HepG2 (cell line): ENCODE data around the gene S1PR5. TPM values are rescaled to one million over a fixed set of nuclear protein-coding genes. Genes with fewer than 3 reads are reported as not detected.

Experiments
- FOXJ3 ChIP-seq: sonication (generic); formaldehyde crosslinking; IDR thresholded peaks from 2 replicates; pipeline ENCODE4 v1.4.0; 2020; ENCODE audit warnings: missing genetic modification reagents, mild to moderate bottlenecking, borderline replicate concordance
- HNRNPH1 ChIP-seq: fragments of 200-400 bp; formaldehyde crosslinking; optimal IDR thresholded peaks from 2 replicates; pipeline ENCODE3; 2017; ENCODE audit warnings: mild to moderate bottlenecking, low read depth, low read length
- KLF13 ChIP-seq: sonication (generic); formaldehyde crosslinking; IDR thresholded peaks from 2 replicates; pipeline ENCODE4 v1.4.0; 2020; ENCODE audit warnings: mild to moderate bottlenecking, missing genetic modification reagents
- NFIB ChIP-seq: sonication (generic); formaldehyde crosslinking; IDR thresholded peaks from 2 replicates; pipeline ENCODE4 v1.9.0; 2021; ENCODE audit warnings: missing genetic modification reagents, mild to moderate bottlenecking, borderline replicate concordance
- REPIN1 ChIP-seq: sonication (generic); formaldehyde crosslinking; IDR thresholded peaks from 2 replicates; pipeline ENCODE4 v1.8.0; 2022; ENCODE audit warnings: missing genetic modification reagents, low read depth, mild to moderate bottlenecking, borderline replicate concordance
- RFX1 ChIP-seq: fragments of 450-650 bp; IDR thresholded peaks from 2 replicates; pipeline ENCODE4 v1.6.1; 2017
- SMAD3 ChIP-seq: sonication (generic); formaldehyde crosslinking; IDR thresholded peaks from 2 replicates; pipeline ENCODE4 v1.4.0; 2020; ENCODE audit warnings: missing genetic modification reagents
- TEAD3 ChIP-seq: optimal IDR thresholded peaks from 2 replicates; pipeline ENCODE3; 2016; ENCODE audit warnings: borderline replicate concordance
- U2AF1 ChIP-seq: fragments of 200-400 bp; formaldehyde crosslinking; optimal IDR thresholded peaks from 2 replicates; pipeline ENCODE3; 2017; ENCODE audit warnings: mild to moderate bottlenecking, low read depth, low read length
- YEATS2 ChIP-seq: sonication (generic); formaldehyde crosslinking; IDR thresholded peaks from 2 replicates; pipeline ENCODE4 v1.4.0; 2020; ENCODE audit warnings: missing genetic modification reagents, borderline replicate concordance
- ZBTB42 ChIP-seq: sonication (generic); formaldehyde crosslinking; IDR thresholded peaks from 2 replicates; pipeline ENCODE4 v1.5.0; 2020; ENCODE audit warnings: mild to moderate bottlenecking, missing genetic modification reagents
- ZBTB7B ChIP-seq: sonication (generic); formaldehyde crosslinking; IDR thresholded peaks from 2 replicates; pipeline ENCODE4 v1.4.0; 2020; ENCODE audit warnings: missing genetic modification reagents
- ZNF672 ChIP-seq: sonication (generic); formaldehyde crosslinking; IDR thresholded peaks from 2 replicates; pipeline ENCODE4 v1.8.1; 2022; ENCODE audit warnings: missing genetic modification reagents
- polyA plus RNA-seq, 8 experiments: library from polyadenylated mRNA; depleted of rRNA in 3 of 8; stranded (reverse) in 7 of 8; unstranded in 1 of 8; fragments of >200 nt; fragmentation: Illumina TruSeq in 4 of 8; extraction: Trizol in 4 of 8; gene quantifications; 2 replicates each; pipeline versions ENCODE4 v1.2.1 to v1.2.3, GENCODE V29; 2011 to 2016; ENCODE audit warnings: low read depth in 4 of 8, missing spikeins in 1 of 8, mixed read lengths in 1 of 8; ENCODE audit not compliant: insufficient read depth in 1 of 8
- total RNA-seq, 5 experiments: library from RNA; depleted of rRNA; stranded (reverse); fragments of >200 nt; fragmentation: Illumina TruSeq; extraction: Trizol; gene quantifications; 2 replicates each; pipeline ENCODE4 v1.2.3, GENCODE V29; 2016; ENCODE audit warnings: low read depth in 1 of 5
- TF ChIP-seq, protein P1 (sequence below): sonication (generic); formaldehyde crosslinking; IDR thresholded peaks from 2 replicates; pipeline ENCODE4 v1.4.0; 2020; ENCODE audit warnings: missing genetic modification reagents, borderline replicate concordance
- TF ChIP-seq, protein P2 (sequence below): sonication (generic); formaldehyde crosslinking; IDR thresholded peaks from 2 replicates; pipeline ENCODE4; 2020; ENCODE audit warnings: missing genetic modification reagents, mild to moderate bottlenecking, borderline replicate concordance
- TF ChIP-seq, protein P3 (sequence below): sonication (generic); formaldehyde crosslinking; IDR thresholded peaks from 2 replicates; pipeline ENCODE4 v1.4.0; 2020; ENCODE audit warnings: mild to moderate bottlenecking, missing genetic modification reagents, borderline replicate concordance
- TF ChIP-seq, protein P4 (sequence below): sonication (generic); formaldehyde crosslinking; IDR thresholded peaks from 2 replicates; pipeline ENCODE4 v1.4.0; 2020; ENCODE audit warnings: missing genetic modification reagents

S1PR5 gene
- total and polyA plus RNA-seq, 2 of the 13 experiments (the other 11 are each of a cell fraction or from before 2014, with no cell fraction given) = 0.04 TPM; not detected in 1

DNA sequence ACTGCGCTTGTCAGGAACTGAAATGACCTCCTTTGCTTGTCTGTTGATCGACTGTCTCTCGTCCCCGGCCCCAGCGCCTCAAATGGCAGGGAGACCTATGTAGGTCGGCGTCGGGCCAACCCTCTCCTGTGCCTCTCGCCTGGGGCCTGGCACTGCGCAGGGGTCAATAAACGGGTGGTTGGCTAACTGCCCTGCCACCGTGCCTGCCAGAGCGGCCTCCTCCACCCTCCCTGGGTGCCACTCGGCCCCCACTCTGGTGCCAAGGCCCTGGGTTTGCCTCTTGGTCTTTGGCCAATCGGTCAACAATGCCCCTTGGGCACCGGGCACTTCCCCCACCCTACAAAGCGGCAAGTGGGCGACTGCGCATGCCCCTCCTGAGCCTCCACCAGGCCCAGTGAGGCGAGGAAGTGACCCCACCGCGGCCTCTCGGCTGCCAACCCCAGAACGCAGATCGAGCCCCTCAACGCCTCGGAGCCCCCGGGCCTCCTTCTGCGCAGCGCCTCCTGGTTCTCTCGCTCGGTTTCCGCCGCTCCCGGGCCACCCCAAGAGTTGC is 15.2 kb downstream of the S1PR5 start (continued):
- TF ChIP-seq, protein P1, sequence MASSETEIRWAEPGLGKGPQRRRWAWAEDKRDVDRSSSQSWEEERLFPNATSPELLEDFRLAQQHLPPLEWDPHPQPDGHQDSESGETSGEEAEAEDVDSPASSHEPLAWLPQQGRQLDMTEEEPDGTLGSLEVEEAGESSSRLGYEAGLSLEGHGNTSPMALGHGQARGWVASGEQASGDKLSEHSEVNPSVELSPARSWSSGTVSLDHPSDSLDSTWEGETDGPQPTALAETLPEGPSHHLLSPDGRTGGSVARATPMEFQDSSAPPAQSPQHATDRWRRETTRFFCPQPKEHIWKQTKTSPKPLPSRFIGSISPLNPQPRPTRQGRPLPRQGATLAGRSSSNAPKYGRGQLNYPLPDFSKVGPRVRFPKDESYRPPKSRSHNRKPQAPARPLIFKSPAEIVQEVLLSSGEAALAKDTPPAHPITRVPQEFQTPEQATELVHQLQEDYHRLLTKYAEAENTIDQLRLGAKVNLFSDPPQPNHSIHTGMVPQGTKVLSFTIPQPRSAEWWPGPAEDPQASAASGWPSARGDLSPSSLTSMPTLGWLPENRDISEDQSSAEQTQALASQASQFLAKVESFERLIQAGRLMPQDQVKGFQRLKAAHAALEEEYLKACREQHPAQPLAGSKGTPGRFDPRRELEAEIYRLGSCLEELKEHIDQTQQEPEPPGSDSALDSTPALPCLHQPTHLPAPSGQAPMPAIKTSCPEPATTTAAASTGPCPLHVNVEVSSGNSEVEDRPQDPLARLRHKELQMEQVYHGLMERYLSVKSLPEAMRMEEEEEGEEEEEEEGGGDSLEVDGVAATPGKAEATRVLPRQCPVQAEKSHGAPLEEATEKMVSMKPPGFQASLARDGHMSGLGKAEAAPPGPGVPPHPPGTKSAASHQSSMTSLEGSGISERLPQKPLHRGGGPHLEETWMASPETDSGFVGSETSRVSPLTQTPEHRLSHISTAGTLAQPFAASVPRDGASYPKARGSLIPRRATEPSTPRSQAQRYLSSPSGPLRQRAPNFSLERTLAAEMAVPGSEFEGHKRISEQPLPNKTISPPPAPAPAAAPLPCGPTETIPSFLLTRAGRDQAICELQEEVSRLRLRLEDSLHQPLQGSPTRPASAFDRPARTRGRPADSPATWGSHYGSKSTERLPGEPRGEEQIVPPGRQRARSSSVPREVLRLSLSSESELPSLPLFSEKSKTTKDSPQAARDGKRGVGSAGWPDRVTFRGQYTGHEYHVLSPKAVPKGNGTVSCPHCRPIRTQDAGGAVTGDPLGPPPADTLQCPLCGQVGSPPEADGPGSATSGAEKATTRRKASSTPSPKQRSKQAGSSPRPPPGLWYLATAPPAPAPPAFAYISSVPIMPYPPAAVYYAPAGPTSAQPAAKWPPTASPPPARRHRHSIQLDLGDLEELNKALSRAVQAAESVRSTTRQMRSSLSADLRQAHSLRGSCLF (CRISPR knock-in tag) = no peak
- TF ChIP-seq FOXJ3 (CRISPR knock-in tag) = no peak
- TF ChIP-seq REPIN1 = no peak
- peak; percentile 32 for TF ChIP-seq YEATS2
- TF ChIP-seq ZBTB42 (CRISPR knock-in tag) = no peak
- TF ChIP-seq, protein P2, sequence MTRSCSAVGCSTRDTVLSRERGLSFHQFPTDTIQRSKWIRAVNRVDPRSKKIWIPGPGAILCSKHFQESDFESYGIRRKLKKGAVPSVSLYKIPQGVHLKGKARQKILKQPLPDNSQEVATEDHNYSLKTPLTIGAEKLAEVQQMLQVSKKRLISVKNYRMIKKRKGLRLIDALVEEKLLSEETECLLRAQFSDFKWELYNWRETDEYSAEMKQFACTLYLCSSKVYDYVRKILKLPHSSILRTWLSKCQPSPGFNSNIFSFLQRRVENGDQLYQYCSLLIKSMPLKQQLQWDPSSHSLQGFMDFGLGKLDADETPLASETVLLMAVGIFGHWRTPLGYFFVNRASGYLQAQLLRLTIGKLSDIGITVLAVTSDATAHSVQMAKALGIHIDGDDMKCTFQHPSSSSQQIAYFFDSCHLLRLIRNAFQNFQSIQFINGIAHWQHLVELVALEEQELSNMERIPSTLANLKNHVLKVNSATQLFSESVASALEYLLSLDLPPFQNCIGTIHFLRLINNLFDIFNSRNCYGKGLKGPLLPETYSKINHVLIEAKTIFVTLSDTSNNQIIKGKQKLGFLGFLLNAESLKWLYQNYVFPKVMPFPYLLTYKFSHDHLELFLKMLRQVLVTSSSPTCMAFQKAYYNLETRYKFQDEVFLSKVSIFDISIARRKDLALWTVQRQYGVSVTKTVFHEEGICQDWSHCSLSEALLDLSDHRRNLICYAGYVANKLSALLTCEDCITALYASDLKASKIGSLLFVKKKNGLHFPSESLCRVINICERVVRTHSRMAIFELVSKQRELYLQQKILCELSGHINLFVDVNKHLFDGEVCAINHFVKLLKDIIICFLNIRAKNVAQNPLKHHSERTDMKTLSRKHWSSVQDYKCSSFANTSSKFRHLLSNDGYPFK = peak; percentile 31; the same call in 1 of the 2 replicates
- peak; percentile 18; the same call in 1 of the 2 replicates for TF ChIP-seq KLF13 (CRISPR knock-in tag)
- TF ChIP-seq, protein P3, sequence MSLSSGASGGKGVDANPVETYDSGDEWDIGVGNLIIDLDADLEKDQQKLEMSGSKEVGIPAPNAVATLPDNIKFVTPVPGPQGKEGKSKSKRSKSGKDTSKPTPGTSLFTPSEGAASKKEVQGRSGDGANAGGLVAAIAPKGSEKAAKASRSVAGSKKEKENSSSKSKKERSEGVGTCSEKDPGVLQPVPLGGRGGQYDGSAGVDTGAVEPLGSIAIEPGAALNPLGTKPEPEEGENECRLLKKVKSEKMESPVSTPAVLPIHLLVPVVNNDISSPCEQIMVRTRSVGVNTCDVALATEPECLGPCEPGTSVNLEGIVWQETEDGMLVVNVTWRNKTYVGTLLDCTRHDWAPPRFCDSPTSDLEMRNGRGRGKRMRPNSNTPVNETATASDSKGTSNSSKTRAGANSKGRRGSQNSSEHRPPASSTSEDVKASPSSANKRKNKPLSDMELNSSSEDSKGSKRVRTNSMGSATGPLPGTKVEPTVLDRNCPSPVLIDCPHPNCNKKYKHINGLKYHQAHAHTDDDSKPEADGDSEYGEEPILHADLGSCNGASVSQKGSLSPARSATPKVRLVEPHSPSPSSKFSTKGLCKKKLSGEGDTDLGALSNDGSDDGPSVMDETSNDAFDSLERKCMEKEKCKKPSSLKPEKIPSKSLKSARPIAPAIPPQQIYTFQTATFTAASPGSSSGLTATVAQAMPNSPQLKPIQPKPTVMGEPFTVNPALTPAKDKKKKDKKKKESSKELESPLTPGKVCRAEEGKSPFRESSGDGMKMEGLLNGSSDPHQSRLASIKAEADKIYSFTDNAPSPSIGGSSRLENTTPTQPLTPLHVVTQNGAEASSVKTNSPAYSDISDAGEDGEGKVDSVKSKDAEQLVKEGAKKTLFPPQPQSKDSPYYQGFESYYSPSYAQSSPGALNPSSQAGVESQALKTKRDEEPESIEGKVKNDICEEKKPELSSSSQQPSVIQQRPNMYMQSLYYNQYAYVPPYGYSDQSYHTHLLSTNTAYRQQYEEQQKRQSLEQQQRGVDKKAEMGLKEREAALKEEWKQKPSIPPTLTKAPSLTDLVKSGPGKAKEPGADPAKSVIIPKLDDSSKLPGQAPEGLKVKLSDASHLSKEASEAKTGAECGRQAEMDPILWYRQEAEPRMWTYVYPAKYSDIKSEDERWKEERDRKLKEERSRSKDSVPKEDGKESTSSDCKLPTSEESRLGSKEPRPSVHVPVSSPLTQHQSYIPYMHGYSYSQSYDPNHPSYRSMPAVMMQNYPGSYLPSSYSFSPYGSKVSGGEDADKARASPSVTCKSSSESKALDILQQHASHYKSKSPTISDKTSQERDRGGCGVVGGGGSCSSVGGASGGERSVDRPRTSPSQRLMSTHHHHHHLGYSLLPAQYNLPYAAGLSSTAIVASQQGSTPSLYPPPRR (CRISPR knock-in tag) = no peak
- TF ChIP-seq, protein P4, sequence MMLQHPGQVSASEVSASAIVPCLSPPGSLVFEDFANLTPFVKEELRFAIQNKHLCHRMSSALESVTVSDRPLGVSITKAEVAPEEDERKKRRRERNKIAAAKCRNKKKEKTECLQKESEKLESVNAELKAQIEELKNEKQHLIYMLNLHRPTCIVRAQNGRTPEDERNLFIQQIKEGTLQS = no peak
- TF ChIP-seq SMAD3 (CRISPR knock-in tag) = peak; percentile 25; the same call in 1 of the 2 replicates
- TF ChIP-seq NFIB (CRISPR knock-in tag) = no peak
- TF ChIP-seq U2AF1 = no peak
- no peak for TF ChIP-seq HNRNPH1
- TF ChIP-seq ZNF672 (CRISPR knock-in tag) = no peak
- peak; percentile 58; the same call in 1 of the 2 replicates for TF ChIP-seq ZBTB7B (CRISPR knock-in tag)
- TF ChIP-seq RFX1 = no peak
- TF ChIP-seq TEAD3 (CRISPR knock-in tag) = peak; percentile 31
